NCI-H2171 (cell line): ENCODE data around the gene ZGPAT.

Source experiments
- DNase-seq: peaks from one replicate; lab custom pipeline; 2025; lab: John Stamatoyannopoulos, UW

The ZGPAT gene

GRCh38 chr20:63678667-63679465, 29.0 kb upstream of the ZGPAT start:
- no peak for DNase-seq

DNA sequence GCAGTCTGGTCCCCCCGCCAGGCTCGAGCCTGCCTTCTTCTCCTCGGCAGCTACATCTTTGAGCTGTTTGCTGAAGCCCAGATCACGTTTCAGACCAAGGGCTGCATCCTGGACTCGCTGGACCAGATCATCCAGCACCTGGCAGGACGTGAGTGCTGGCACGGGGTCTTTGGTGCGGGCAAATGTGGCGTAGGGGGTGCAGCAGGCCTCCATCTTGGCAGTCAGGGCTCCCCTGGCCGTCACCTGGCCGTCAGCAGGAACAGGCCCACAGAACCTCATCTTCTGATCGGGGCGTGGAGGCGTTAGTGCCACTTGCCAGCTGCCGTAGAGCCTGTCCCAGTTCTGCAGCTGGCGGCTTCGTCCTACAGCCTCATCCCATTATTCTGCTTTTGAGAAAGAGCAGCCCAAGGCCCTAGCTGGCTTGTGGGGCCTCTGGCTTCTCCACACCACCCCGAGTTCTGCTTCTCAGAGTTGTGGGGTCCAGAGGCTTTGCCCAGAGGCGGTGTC, 28.0 kb upstream of the ZGPAT start:
- DNase-seq, result no peak

GRCh38 chr20:63680427-63680826, 27.4 kb upstream of the ZGPAT start:
- DNase-seq, result no peak

DNA sequence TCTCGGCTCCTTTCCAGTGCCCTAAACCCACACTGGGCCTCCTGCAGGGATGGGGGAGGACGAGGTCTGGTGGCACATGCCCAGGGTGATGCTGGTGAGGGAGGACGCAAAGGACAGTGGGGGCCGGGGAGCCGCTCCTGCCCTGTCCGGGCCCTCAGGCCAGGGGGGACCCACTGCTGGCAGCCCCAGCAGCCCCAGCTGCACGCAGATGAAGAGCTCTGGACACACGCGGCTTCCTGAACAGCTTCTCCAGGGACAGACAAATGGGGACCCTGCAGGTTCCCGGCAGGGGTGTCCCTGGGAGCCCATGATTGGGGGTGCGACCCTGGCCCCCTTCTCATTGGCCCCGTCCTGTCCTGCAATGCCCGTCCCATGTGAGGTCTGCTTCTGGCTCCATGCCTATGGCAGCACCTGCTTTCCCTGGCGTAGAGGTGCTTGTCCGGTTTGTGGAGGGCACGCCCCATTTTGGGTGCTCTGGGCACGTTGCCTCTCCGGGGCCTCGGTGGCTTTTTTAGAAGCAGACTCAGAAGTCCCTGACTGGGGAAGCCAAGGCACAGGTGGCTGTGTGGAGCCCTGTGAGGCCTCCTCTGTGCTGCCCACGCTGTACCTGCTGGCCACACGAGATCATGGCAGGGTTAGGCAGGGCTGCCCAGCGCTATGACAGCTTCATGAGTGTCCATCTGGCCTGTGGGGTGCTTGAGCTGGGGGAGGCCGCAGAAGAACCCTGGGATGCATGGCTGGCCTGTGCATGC, 26.8 kb upstream of the ZGPAT start:
- DNase-seq, result no peak

- DNase-seq, result no peak
Observed at GRCh38 chr20:63681609-63682142, 26.2 kb upstream of the ZGPAT start.

- no peak for DNase-seq
Observed at GRCh38 chr20:63682384-63683139, 25.3 kb upstream of the ZGPAT start.

GRCh38 chr20:63685269-63686026, 22.4 kb upstream of the ZGPAT start:
- DNase-seq, result no peak

GRCh38 chr20:63686094-63686491, 21.7 kb upstream of the ZGPAT start:
- no peak for DNase-seq

DNA sequence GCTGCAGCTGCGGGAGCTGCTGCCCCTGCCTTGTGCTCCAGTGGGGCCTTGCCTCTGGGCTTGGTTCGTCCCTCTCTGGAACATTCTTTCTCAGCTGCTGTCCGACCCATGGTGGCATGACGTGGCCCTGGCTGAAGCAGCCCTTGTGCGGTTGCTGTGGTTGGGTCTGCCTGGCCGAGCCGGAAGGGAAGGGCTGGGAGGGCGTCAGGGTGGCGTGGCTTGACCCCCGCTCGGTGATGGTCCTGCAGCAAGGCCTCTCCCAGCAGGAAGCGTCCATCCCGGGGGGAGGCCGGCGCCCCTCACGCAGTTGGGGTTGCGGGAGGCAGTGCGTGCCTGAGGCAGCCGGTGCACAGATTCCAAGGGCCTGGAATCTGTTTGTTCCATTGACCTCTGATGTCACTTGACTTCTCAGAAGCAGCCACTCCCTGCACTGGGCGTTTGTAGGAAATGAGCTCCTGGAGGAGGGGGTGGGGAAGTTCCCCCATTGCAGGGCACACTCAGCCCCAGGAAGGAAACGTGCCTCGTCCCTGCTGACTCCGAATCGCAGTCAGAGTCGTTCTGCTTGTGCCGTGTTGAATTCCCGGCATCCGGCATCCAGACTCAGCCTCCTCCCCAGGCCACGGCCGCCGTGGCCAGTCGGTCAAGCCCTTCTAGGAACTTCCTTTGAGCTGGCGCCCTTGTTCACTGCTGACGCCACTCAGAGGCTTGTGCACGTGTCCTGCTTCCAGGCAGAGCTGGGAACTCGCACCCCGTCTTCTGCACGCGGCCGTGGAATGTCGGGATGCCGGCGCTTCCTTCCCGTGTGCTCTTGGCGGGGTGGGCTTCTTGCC, 21.1 kb upstream of the ZGPAT start:
- DNase-seq, result no peak

GRCh38 chr20:63687419-63688178, 20.2 kb upstream of the ZGPAT start:
- DNase-seq, result no peak

GRCh38 chr20:63688228-63689045, 19.4 kb upstream of the ZGPAT start:
- DNase-seq, result no peak

DNA sequence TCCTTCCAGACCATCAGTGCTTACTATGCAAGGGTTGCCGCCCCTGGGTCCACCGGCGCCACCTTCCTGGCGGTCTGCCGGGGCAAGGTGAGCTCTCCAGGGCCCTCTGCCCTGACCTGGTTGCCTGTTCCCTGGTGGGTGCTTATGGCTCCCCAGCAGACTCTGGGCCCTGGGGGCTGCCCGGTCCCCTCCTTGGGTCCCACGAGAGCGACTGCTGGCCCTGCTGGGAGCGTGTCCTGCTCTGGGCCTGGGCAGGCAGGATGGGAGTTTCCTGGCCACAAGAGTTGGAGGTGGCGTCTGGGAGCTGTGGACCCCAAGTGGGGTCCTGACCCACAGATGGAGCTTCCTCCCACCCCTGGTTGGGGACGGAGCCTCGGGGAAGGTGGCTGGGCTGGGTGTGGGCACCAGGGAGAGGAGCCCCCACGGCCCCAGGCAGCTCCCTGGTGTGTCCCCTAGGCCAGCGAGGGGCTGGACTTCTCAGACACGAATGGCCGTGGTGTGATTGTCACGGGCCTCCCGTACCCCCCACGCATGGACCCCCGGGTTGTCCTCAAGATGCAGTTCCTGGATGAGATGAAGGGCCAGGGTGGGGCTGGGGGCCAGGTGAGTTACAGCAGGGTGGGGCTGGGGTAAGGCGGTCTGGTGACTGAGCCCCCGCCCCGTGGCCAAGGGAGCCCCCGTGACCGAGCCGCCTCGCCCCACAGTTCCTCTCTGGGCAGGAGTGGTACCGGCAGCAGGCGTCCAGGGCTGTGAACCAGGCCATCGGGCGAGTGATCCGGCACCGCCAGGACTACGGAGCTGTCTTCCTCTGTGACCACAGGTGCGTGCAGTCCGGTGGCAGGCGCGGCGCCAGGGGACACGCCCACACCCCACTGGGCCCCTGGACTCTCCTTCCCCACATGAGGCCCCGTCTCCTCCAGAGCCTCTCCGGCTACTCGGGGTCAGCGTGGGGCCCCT, 18.5 kb upstream of the ZGPAT start:
- no peak for DNase-seq

- no peak for DNase-seq
Observed at GRCh38 chr20:63690003-63690897, 17.6 kb upstream of the ZGPAT start.

- no peak for DNase-seq
Observed at GRCh38 chr20:63690898-63691710, 16.7 kb upstream of the ZGPAT start.

GRCh38 chr20:63691711-63692435, 16.0 kb upstream of the ZGPAT start:
- no peak for DNase-seq
